SJCRH30 (cell line): Measurements from ENCODE around the gene AMPH. TPM values are rescaled to one million over a fixed set of nuclear protein-coding genes. Genes with fewer than 3 reads are reported as not detected.
A peak's percentile ranks its signal among the peaks of the same experiment; 100 is the strongest.

Experiments
- DNase-seq, 2 experiments: peaks; one replicate each; pipeline ENCODE4 v3.0.0-alpha.2; 2015 to 2020
- H3K27ac ChIP-seq: fragments of 250-450 bp; sonication (Bioruptor Pico); 2 replicates; pipeline ENCODE4 v1.5.1; 2020; ENCODE audit warnings: mild to moderate bottlenecking, moderate library complexity
- H3K27me3 ChIP-seq: fragments of 250-450 bp; sonication (Bioruptor Pico); 2 replicates; pipeline ENCODE4 v1.5.1; 2020; ENCODE audit warnings: mild to moderate bottlenecking, moderate library complexity
- H3K36me3 ChIP-seq: fragments of 250-450 bp; sonication (Bioruptor Pico); 2 replicates; pipeline ENCODE4 v1.5.1; 2020; ENCODE audit warnings: mild to moderate bottlenecking, moderate library complexity
- H3K4me1 ChIP-seq: fragments of 250-450 bp; sonication (Bioruptor Pico); 2 replicates; pipeline ENCODE4 v1.5.1; 2020; ENCODE audit warnings: mild to moderate bottlenecking, moderate library complexity
- H3K4me3 ChIP-seq: fragments of 250-450 bp; sonication (Bioruptor Pico); 2 replicates; pipeline ENCODE4 v1.5.1; 2020; ENCODE audit warnings: mild to moderate bottlenecking, moderate library complexity
- H3K9me3 ChIP-seq: fragments of 250-450 bp; sonication (Bioruptor Pico); replicated peaks from 2 replicates; pipeline ENCODE4 v1.5.1; 2020; ENCODE audit warnings: mild to moderate bottlenecking, moderate library complexity
- total RNA-seq: library from RNA; depleted of rRNA; stranded (reverse); fragments of >200 nt; shearing (Covaris generic); gene quantifications from 2 replicates; pipeline ENCODE4 v1.2.3, GENCODE V29; 2014

The AMPH gene
- total RNA-seq, 1 experiment from 2014 or later: not detected

GRCh38 chr7:38656968-38657367, 25.8 kb upstream of the AMPH start:
- Histone ChIP-seq H3K27ac (no peak overlapping the region), H3K36me3 (no peaks in the 10 kb centered on the region), H3K9me3 (no peaks in the 10 kb centered on the region), H3K27me3 (0 out of 2 replicates have a peak, but pooled peaks cover 6% of the 10 kb centered on the region), H3K4me3 (no peak overlapping the region), H3K4me1 (no peaks in the 10 kb centered on the region)
- no peak for DNase-seq

GRCh38 chr7:38655833-38656774, 24.9 kb upstream of the AMPH start:
- H3K27ac ChIP-seq: no peak overlapping the region

GRCh38 chr7:38637957-38638356, 6.8 kb upstream of the AMPH start:
- Histone ChIP-seq H3K4me3 (no peak overlapping the region), H3K9me3 (no peaks in the 10 kb centered on the region), H3K27me3 (peaks cover 12% of the 10 kb centered on the region; the same call in 1 of the 2 replicates), H3K4me1 (no peaks in the 10 kb centered on the region), H3K27ac (no peak overlapping the region), H3K36me3 (no peaks in the 10 kb centered on the region)
- DNase-seq: no peak

More at GRCh38 chr7:38655833-38656774, 24.9 kb upstream of the AMPH start:
- Histone ChIP-seq H3K4me1 (no peaks in the 10 kb centered on the region), H3K36me3 (no peaks in the 10 kb centered on the region), H3K9me3 (no peaks in the 10 kb centered on the region), H3K27me3 (0 out of 2 replicates have a peak, but pooled peaks cover 6% of the 10 kb centered on the region), H3K4me3 (no peak overlapping the region)
- peak in 1 of 2 experiments; percentile 12 for DNase-seq

- no peaks in the 10 kb centered on the region for H3K4me1 ChIP-seq
- H3K27me3 ChIP-seq: peaks cover 13% of the 10 kb centered on the region
- no peaks in the 10 kb centered on the region for H3K36me3 ChIP-seq
- no peaks in the 10 kb centered on the region for H3K9me3 ChIP-seq
- no peak overlapping the region for H3K27ac ChIP-seq
- H3K4me3 ChIP-seq: no peak overlapping the region
- no peak for DNase-seq
Observed at GRCh38 chr7:38632411-38632810, 1.2 kb upstream of the AMPH start.

- H3K36me3 ChIP-seq: no peaks in the 10 kb centered on the region
- no peaks in the 10 kb centered on the region for H3K4me1 ChIP-seq
- H3K9me3 ChIP-seq: no peaks in the 10 kb centered on the region
- no peak for DNase-seq
- H3K4me3 ChIP-seq: no peak overlapping the region
- no peak overlapping the region for H3K27ac ChIP-seq
- H3K27me3 ChIP-seq: peaks cover 8% of the 10 kb centered on the region; the same call in 1 of the 2 replicates
Observed at GRCh38 chr7:38629651-38630510, 1.3 kb downstream of the AMPH start.

- Histone ChIP-seq H3K4me1 (no peaks in the 10 kb centered on the region), H3K9me3 (no peaks in the 10 kb centered on the region), H3K36me3 (no peaks in the 10 kb centered on the region), H3K27ac (no peak overlapping the region), H3K4me3 (no peak overlapping the region), H3K27me3 (peaks cover 8% of the 10 kb centered on the region; the same call in 1 of the 2 replicates)
- no peak for DNase-seq
Observed at GRCh38 chr7:38628630-38629385, 2.4 kb downstream of the AMPH start.

GRCh38 chr7:38625866-38626265, 5.3 kb downstream of the AMPH start:
- Histone ChIP-seq H3K27me3 (peaks cover 8% of the 10 kb centered on the region; the same call in 1 of the 2 replicates), H3K9me3 (no peaks in the 10 kb centered on the region), H3K27ac (no peak overlapping the region), H3K4me3 (no peak overlapping the region), H3K36me3 (no peaks in the 10 kb centered on the region), H3K4me1 (no peaks in the 10 kb centered on the region)
- DNase-seq: no peak

GRCh38 chr7:38615665-38616064, 15.5 kb downstream of the AMPH start:
- H3K27ac ChIP-seq: no peak overlapping the region
- no peaks in the 10 kb centered on the region for H3K9me3 ChIP-seq
- no peak overlapping the region for H3K4me3 ChIP-seq
- H3K4me1 ChIP-seq: no peaks in the 10 kb centered on the region
- 0 out of 2 replicates have a peak, but pooled peaks cover 2% of the 10 kb centered on the region for H3K27me3 ChIP-seq
- no peaks in the 10 kb centered on the region for H3K36me3 ChIP-seq
- no peak for DNase-seq

GRCh38 chr7:38607466-38607865, 23.7 kb downstream of the AMPH start:
- H3K4me1 ChIP-seq: no peaks in the 10 kb centered on the region
- no peaks in the 10 kb centered on the region for H3K9me3 ChIP-seq
- H3K27me3 ChIP-seq: peaks cover 8% of the 10 kb centered on the region; the same call in 1 of the 2 replicates
- no peak for DNase-seq
- H3K36me3 ChIP-seq: no peaks in the 10 kb centered on the region
- no peak overlapping the region for H3K4me3 ChIP-seq
- no peak overlapping the region for H3K27ac ChIP-seq

- no peaks in the 10 kb centered on the region for H3K9me3 ChIP-seq
- H3K36me3 ChIP-seq: no peaks in the 10 kb centered on the region
- H3K4me3 ChIP-seq: no peak overlapping the region
- H3K27ac ChIP-seq: no peak overlapping the region
- DNase-seq: no peak
- no peaks in the 10 kb centered on the region for H3K4me1 ChIP-seq
- H3K27me3 ChIP-seq: 0 out of 2 replicates have a peak, but pooled peaks cover 3% of the 10 kb centered on the region
Observed at GRCh38 chr7:38600741-38601140, 30.4 kb downstream of the AMPH start.

- Histone ChIP-seq H3K4me3 (no peak overlapping the region), H3K27ac (no peak overlapping the region), H3K9me3 (no peaks in the 10 kb centered on the region), H3K36me3 (no peaks in the 10 kb centered on the region), H3K4me1 (no peaks in the 10 kb centered on the region), H3K27me3 (peaks cover 5% of the 10 kb centered on the region; the same call in 1 of the 2 replicates)
- DNase-seq: no peak
Observed at GRCh38 chr7:38594949-38595348, 36.2 kb downstream of the AMPH start.

- H3K27me3 ChIP-seq: peaks cover 10% of the 10 kb centered on the region; the same call in 1 of the 2 replicates
- DNase-seq: no peak
- H3K36me3 ChIP-seq: no peaks in the 10 kb centered on the region
- H3K9me3 ChIP-seq: no peaks in the 10 kb centered on the region
- no peak overlapping the region for H3K27ac ChIP-seq
- H3K4me3 ChIP-seq: no peak overlapping the region
- no peaks in the 10 kb centered on the region for H3K4me1 ChIP-seq
Observed at GRCh38 chr7:38592737-38593288, 38.4 kb downstream of the AMPH start.

GRCh38 chr7:38585572-38586354, 45.4 kb downstream of the AMPH start:
- Histone ChIP-seq H3K27me3 (peaks cover 23% of the 10 kb centered on the region), H3K9me3 (no peaks in the 10 kb centered on the region), H3K4me1 (no peaks in the 10 kb centered on the region), H3K36me3 (no peaks in the 10 kb centered on the region), H3K4me3 (no peak overlapping the region), H3K27ac (no peak overlapping the region)
- no peak for DNase-seq
